Measurements from ENCODE around the gene DAD1.
A peak's percentile ranks its signal among the peaks of the same experiment; 100 is the strongest.

The DAD1 gene

DNA sequence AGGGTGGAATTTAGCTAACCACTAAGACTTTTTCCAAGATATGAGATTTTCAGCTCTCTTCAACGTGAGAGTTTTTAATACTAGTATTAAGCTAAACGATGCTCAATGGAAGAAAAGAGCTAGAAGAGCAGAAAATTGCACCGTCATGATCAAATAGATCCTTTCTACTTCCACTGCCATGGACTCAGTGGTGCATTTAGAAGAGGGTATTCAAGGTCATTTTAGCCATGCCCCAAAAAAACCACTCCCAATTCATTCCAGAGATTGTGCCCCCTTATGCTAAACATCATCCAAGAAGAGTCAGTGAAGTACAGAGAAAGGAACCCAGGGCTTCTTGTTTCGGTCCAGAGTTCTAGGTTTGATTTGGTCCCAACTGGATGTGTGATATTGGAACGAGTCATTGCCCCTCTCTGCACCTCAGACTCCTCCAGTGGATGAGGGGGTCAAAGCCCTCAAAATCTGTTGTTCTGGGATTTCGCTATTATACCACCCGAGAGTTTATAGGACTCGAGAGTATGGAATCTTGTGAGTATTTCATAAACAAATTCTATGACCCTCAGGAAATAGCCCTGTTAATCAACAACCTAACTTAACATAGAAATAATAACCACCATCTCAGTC lies 55.2 kb downstream of the DAD1 start:
- DNase-seq, result no peak

DNA sequence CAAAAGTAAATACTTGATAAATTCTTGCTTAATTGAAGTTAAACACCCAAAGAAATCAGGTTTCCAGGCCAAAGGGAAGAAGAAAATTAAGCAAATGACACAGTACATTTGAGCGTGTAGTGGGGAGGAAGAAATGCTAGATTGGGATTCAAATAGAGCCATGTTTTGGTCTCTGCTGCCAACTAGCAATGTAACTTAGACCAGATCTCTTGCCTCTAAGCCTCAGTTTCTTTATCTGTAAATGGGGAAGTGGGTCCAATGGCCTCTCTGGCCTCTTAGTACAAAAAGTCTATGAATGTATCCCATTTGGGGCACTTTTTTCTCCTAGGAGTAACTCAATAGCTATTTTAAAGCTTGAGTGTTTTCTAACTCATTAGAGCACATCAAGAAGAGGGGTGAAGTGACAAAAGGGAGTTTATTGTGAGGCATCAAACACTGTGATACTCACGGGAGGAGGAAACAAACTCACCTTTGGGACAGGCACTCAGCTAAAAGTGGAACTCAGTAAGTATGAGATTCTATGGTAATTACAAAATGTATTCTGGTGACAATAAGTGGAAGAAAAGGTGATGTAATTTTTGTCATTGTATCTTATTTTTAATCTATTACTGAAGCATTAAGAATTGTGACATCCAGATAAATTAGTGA lies 55.8 kb downstream of the DAD1 start:
- no peak for DNase-seq

DNA sequence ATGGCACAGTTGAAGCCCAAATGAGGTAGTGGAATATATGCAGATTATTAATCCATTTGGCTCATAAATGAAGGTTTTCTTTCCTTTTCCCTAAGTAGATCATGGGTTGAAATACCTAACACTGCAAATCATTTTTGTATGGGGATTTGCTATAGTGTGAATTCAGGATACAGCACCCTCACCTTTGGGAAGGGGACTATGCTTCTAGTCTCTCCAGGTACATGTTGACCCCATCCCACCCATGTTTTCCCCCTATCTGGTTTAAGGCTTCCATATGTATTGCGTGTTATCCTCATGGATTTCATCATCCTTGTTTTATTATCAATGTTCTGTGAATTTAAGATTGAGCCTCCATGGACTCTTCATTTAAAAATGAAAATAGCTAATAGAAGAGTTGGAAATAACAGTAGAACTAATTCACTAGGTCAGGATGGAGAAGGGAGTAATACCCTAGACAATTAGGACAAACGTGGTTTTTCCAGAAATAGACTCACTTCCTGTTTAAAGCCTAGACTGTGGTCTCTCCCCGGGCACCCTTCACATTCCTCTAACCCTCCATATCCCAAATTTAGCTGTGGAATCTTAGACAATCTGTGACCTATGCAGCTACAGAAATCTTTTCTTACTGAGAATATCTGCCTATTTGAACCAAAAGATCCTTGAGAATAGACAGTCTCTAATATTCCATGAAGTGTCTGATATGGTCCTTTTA lies 56.5 kb downstream of the DAD1 start:
- no peak for DNase-seq

DNA sequence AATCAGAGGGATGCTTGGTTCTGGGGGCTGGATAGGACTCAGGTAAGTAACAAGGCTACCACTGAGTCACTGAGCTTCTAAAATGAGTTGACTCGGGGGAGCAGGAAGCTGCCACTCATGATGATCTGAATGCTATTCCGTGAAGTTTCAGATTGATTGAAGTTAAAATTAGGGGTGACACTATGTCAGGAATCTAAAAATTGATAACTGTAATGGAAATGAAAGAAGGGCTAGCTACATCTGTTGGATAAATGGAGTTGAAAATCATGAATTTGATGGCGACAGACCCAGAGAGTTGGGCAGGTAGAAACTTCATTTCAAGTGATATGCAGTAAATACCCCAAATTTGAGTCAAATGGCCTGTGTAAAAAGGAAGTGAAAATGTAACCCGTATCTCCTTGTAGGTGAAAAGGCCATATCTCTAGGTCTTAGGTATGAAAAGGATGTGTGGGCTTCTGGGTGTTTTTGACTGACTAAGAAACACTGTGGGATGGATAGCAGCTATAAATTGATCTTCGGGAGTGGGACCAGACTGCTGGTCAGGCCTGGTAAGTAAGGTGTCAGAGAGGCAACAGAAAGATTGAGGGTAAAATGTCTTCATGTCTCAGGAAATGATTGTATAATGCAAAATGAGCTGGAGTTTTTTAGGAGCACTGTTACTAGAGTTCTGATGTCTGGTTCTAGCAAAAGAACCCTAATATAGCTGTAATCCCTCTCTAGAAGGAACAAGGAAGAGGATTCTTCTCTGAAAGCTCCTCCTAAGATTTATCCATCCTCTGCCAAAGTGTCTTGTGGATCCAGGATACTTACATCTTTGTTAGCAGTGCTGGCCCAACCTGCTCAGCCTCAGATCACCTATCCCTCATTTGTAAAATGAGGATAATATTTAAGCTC lies 57.3 kb downstream of the DAD1 start:
- no peak for DNase-seq

DNA sequence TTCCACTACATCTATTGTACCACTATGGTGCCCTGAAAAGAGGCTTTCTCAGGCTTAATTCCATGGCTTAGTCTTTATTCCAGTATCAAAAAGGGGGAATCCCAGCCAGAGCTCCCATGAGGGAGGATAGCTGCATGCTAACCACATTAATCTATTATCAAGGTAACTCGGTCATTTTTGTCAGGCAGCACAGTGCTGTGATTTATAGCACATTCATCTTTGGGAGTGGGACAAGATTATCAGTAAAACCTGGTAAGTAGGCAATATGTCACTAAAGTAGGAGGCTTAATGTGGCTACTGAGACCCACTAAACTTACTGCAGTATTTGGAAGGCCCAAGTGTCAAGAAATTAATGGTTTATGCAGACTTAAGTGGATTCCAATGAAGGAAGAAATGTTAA lies 58.9 kb downstream of the DAD1 start:
- no peak for DNase-seq

DNA sequence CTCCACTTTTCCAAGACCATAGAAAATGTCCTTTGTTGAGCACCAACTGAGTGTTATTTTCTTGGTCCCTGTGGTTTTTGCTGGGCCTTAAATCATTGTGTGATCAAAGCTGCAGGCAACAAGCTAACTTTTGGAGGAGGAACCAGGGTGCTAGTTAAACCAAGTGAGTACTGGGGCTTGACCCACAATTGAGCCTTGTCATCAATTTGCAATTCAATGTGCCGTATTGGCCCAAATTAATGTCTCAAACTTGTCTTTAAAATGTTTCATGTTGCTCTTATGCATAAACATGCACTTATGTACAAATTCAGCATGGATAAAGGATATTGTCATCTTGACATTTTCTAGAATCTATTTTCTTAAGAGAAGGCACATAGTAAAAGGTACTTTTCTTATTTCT lies 62.3 kb downstream of the DAD1 start:
- DNase-seq, result no peak

DNA sequence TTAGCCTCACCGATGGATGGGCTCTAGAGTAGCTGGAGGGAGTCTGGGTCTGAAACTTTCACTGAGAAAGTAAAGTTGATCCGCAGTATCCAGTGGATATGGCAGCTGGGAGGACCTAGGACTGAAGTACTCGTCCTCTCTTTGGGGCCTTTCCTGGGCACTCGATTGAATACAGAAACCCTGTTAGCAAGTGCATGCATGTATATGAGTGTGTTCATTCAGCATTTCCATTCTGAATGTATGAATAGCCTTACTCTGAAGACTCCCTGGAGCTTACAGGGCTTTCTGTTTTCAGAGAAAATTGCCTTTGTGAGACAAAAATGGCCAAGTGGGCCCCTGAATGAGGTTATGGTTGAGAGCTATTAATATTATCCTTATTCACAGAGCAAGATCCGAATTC lies 62.8 kb downstream of the DAD1 start:
- DNase-seq, result no peak

DNA sequence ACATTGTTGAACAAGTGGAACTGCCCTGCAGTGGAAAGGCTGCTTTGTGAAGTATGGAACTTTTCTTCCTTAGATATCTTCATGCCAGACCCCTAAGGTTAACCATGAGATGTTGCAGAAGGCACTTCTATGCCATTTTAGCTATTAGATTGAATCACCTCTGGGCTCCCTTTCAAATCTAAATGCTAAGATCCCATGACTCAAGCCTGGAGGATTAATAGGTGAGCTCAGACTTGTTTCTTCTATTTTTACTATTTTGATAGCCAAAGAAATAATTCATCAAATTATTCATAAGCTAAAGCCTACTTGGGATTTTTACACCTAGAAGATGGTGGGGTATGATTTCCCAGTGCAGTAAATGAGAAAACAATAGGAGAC lies 64.3 kb downstream of the DAD1 start:
- no peak for DNase-seq

DNA sequence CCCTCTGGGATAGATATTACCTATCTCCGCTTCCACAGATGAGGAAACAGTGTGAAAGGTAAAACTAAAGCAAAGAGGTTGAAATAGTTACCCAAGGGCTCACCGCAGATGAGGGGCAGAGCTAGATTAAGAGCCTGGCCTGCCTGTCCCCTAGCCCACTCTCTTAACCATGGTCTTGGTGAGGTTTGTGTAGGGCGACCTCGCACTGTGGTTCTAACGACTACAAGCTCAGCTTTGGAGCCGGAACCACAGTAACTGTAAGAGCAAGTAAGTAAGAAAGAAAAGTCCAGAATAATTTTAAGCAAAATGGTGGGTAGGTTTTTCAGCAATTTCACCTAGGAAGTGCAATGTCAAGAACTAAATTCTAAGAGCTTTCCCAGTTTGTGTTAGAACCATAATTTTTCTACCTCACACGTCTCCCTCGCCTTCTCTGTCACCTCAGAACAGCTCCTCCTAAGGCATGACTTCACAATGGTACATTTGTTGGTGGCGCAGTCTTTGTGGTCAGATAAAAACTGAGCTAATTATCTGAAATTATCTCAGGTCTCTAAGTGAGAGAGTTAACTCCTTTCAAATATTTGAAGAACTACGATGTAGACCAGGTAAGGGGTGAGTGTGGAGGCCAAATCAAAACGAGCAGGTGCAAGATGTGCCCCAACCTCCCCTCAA lies 64.8 kb downstream of the DAD1 start:
- DNase-seq, result no peak

DNA sequence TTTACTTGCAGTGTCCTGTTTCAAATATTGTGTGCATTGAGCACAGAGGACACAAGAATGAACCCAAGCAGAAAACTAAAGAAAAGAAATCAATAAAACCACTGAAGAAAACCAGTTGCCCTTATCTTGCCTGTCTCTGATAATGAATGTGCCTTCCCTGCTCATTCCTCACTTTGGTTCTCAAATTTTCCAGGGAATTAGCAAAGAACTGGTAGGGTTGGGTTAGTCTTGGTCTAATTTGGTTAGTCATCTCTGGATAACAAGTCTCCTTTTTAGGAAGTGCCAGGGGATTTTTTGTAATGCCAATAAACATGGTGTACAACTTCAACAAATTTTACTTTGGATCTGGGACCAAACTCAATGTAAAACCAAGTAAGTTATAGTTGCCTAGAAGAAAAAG lies 65.7 kb downstream of the DAD1 start:
- no peak for DNase-seq

DNA sequence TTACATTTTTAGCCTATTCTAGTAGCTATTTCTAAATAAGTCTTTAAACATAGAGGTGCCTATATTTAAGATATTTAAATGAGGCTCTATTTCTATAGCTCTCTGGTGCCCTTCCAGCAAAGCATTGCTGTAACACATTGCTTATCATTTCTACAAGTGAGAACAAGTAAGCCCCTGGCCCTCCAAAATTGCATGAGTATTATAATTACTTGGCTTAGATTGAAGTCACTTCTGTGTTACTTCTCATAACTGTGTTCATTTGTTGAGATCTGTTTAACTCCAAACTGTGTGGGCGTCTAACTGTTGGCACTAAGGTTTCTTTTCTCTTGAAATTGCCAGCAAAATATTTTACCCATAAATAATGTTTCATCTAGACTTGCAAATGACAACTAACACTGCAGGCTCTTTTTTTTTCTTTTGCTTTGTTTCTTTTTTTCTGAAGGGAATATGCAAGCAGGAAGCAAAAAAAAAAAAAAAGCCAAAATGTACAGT lies 66.5 kb downstream of the DAD1 start:
- no peak for DNase-seq

DNA sequence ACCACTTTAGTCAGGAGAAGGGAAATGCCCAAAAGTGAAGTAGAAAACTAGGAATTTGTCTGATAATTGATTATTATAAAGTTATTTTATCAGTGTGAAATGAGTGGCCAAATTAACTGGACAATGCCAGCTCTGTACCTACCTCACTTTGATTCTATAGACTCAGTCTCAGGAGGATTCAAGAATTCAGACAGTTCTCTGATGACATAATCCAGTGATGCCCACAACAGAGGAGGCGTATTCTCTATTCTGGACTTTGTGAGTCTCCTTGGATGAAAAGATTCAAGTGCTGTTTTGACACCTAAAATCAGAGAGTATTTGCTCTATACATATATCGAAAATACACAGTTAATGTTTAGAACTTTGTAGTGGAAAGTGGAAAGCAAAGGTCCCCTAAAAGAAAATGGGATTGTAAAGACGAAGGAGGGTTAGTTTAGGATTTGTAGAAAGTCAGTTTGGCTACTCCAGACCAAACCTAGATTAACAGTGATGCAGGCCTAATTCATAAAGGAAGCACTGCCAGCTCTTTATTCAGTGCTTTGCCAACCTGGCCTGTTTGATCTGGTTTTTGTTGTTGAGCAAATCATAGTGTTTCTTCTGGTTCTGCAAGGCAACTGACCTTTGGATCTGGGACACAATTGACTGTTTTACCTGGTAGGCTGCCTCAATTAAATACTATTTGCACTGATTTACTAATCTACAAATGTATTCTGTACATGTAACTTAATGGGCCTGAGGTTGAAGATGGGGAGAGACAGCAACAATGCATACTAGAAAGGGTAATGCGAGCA lies 67.4 kb downstream of the DAD1 start:
- DNase-seq, result no peak

DNA sequence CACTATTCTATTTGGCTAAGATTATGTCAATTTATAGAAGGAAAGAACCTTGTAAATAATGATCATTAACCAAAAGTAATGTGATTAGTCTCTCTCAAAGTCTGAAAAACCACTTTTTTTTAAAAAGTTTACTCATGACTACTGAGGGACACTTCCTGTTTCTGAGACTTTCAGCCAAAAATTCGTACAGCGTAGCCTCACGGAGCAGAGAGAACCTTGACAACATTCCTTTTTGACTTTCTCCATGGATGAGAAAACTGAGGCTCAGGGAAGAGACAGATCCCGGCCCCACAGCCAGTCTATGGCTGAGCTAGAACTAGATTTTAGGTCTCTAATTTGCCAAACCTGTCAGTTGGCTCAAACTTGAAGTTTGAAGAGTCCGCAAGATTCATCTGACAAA lies 68.2 kb downstream of the DAD1 start:
- no peak for DNase-seq

DNA sequence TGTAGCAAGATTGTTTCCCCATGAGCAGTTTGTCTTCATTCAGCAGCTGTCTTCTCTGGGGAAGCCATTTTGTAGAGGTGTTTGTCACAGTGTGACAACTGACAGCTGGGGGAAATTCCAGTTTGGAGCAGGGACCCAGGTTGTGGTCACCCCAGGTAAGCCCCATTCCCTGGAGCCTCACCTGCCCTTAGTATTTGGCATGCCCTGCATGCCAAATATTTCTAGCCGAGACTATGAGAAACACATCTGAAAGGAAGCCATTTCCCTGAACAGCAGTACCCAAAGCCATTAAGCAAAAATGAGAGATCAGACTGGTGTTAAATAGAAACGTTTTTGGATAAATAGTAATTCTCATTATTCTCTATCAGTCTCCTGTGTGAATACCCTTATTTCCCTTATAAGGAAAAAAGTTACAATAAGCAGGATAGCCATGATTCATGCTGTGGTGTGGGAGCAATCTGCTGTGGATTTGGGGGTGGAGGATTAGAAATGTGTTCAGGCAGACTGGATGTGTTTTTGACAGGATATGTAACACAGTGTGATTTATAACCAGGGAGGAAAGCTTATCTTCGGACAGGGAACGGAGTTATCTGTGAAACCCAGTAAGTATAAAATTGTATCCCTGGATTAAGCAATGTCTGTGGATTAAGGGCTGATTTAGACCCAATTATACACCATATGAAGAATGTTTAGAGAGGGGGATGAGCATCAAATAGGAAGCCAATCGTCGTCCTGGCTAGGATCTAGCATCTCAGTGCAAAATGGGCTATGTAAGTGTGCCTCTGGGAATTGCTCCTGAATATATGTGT lies 68.9 kb downstream of the DAD1 start:
- peak; percentile 38 for DNase-seq

DNA sequence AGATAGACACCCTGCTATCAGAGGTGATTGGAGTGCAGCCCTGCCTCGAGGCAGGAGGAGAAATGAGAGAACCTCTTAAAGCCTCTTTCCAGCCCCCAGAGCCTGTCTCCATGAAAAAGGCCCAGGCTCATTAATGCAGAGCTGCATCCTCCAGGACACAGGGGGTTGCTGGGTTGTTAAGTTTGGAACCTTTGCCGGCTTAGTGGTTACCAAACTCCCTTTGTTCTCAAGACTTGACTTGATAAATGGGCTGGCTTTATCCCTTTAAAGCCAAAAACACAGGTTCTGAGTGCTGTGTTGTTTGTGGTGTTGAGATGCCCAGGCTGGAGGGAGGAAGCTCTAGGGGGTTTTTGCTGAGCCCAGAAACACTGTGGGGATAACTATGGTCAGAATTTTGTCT lies 71.0 kb downstream of the DAD1 start:
- no peak for DNase-seq

DNA sequence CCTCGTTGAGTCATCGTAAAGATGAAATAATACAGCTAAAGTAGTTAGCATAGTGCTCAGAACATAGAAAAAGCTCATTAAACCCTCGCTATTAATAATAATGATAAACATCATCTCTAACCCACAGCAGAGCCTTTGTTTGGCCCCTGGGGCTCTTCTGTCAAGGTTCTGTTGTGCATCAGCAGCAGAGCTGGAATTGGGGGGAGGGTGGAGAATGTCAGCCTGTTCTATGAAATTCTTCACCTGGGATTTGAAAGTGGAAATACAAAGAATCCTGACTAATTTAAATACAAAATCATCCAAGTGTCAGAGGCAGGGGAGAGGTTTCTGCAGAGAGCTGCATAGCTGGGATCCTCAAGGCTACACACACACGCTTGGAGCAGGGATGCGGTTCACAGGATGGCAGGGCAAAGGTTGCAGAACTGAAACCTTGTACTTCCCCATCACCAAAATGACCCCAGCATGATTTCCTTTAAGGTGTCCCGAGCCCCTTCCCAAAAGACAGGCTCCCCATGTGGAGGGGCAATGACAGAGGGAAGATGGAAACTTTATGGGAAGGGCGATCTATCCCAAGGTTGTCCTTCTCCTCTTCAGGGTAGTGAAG lies 71.8 kb downstream of the DAD1 start:
- no peak for DNase-seq

DNA sequence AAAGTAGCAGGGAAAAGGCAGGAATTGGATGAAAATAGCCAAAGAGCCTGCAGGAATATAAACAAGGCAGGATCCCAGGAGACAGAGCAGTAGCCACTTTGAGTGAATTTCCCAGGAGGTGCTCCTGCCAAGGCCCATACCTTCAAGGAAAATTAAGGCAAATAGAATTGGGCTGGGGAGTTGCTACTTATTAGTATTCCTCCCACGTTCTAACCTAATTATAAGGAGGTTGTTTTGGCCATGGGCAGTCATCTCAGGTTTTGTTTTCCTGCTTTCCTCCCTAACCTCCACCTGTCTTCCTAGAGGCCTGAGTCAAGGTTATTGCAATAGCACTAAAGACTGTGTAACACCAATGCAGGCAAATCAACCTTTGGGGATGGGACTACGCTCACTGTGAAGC lies 73.1 kb downstream of the DAD1 start:
- peak; percentile 88 for DNase-seq
